Fibroblast of villous mesenchyme (primary cell): ENCODE results near the gene MYB. TPM values are rescaled to one million over a fixed set of nuclear protein-coding genes. Genes with fewer than 3 reads are reported as not detected.

ENCODE experiments used
- DNase-seq: peaks from one replicate; pipeline ENCODE4 v3.0.0-alpha.2; 2010; ENCODE audit warnings: low read depth
- H3K4me3 ChIP-seq: 2 replicates; pipeline ENCODE4 v1.5.1; 2011; ENCODE audit warnings: low read depth, mild to moderate bottlenecking, low read length
- CTCF ChIP-seq: IDR thresholded peaks from 2 replicates; pipeline ENCODE4 v1.5.1; 2012; ENCODE audit warnings: low read depth, mild to moderate bottlenecking, low read length; ENCODE audit not compliant: insufficient read depth
- total RNA-seq: library from RNA; depleted of rRNA; stranded (reverse); fragments of >200 nt; gene quantifications from 2 replicates; pipeline ENCODE4 v1.2.3, GENCODE V29; 2012

The MYB gene
- total RNA-seq, 1 donor, result 0.43 TPM

- no peak for DNase-seq
- no peak overlapping the region for H3K4me3 ChIP-seq
- no peak for TF ChIP-seq CTCF
Measured at GRCh38 chr6:135227349-135227748, 46.2 kb downstream of the MYB start.

GRCh38 chr6:135227758-135228157, 46.6 kb downstream of the MYB start:
- TF ChIP-seq CTCF, result no peak
- no peak overlapping the region for H3K4me3 ChIP-seq
- no peak for DNase-seq

- no peak overlapping the region for H3K4me3 ChIP-seq
- no peak for TF ChIP-seq CTCF
- no peak for DNase-seq
Measured at GRCh38 chr6:135228486-135228885, 47.4 kb downstream of the MYB start.

- DNase-seq, result no peak
- H3K4me3 ChIP-seq, result no peak overlapping the region
- no peak for TF ChIP-seq CTCF
Measured at GRCh38 chr6:135229996-135230395, 48.9 kb downstream of the MYB start.

GRCh38 chr6:135230711-135231468, 49.8 kb downstream of the MYB start:
- peak; percentile 11 for DNase-seq
- TF ChIP-seq CTCF, result no peak
- H3K4me3 ChIP-seq, result no peak overlapping the region

- no peak overlapping the region for H3K4me3 ChIP-seq
- DNase-seq, result no peak
- TF ChIP-seq CTCF, result no peak
Measured at GRCh38 chr6:135231469-135231844, 50.3 kb downstream of the MYB start.
